ENCODE results near the gene ACTN4.

Gene ACTN4

GRCh38 chr19:38727868-38728660 is 80.6 kb downstream of the ACTN4 start:
- no peak for DNase-seq

GRCh38 chr19:38728752-38729541 is 81.5 kb downstream of the ACTN4 start:
- no peak for DNase-seq

DNA sequence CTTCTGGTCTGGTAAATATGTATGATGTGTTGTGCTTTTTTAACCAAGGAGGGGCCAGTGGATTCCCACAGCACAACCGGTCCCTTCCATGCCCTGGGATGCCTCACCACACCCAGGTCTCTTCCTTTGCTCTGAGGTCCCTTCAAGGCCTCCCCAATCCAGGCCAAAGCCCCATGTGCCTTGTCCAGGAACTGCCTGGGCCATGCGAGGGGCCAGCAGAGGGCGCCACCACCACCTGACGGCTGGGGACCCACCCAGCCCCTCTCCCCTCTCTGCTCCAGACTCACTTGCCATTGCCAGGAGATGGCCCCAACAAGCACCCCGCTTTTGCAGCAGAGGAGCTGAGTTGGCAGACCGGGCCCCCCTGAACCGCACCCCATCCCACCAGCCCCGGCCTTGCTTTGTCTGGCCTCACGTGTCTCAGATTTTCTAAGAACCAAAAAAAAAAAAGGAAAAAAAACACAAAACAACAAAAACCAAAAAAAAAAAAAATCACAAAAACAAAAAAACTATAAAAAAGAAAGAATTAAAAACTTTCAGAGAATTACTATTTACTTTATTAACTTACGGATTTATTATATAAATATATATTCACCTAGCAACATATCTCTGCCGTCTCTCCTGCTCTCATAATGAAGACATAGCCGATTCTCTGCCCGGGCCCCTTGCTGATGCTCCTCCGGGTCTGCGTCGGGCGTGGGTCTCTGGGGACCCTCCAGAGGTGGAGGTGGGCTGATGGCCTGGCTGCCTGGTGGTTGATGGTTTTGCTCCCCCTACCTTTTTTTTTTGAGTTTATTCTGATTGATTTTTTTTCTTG is 82.4 kb downstream of the ACTN4 start:
- peak in 1 of 2 experiments; percentile 36 for DNase-seq

- no peak for DNase-seq
Observed at GRCh38 chr19:38730470-38730730, 83.0 kb downstream of the ACTN4 start.

- DNase-seq = no peak
Observed at GRCh38 chr19:38730731-38731589, 83.5 kb downstream of the ACTN4 start.

DNA sequence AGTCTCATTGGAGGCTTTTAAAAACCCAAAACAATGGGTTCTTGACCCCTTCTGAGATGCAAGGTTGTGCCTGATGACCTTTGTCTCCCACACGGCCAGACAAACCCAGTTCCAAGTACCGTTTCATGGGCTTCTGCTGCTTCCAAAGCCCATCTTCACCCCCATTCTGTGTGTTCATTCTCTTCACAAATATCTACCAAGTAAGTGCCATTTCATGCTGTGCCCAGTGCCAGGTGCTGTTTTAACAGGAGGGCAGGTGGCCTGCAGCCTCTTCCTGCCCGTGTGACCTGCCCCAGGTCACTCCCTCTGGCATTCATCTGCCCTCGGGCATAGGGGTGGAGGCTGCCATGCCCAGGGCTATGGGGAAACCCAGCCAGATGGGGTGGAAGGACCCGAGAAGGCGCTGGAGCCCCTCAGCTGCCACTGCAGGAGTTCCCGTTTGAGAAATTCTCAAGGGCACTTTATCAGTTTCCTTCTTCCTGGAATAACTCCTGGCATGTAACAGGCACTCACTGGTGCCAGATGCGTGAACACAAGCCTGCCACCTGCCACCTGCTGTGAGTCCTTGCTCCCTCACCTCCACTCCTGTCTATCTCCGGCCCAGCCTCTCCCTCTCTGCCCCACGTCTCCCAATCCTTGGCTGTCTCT is 84.3 kb downstream of the ACTN4 start:
- no peak for DNase-seq

- DNase-seq = no peak
Observed at GRCh38 chr19:38733241-38733492, 85.7 kb downstream of the ACTN4 start.

GRCh38 chr19:38733493-38734175 is 86.2 kb downstream of the ACTN4 start:
- DNase-seq = no peak

DNA sequence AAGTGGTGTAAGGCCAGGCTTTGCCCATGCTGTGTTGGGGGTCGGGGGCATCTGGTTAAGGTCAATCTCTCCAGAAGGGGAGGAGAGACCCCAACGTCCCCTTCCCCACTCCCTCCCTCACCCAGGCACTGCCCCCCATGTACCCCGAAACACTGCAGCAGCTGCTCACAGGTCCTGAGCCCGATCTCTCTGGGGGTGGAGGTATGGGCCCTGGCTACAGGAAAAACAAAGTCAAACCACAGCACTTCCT is 86.7 kb downstream of the ACTN4 start:
- DNase-seq = no peak

GRCh38 chr19:38734426-38735256 is 87.2 kb downstream of the ACTN4 start:
- peak in 1 of 2 experiments; percentile 22 for DNase-seq

GRCh38 chr19:38735257-38735686 is 87.8 kb downstream of the ACTN4 start:
- no peak for DNase-seq

DNA sequence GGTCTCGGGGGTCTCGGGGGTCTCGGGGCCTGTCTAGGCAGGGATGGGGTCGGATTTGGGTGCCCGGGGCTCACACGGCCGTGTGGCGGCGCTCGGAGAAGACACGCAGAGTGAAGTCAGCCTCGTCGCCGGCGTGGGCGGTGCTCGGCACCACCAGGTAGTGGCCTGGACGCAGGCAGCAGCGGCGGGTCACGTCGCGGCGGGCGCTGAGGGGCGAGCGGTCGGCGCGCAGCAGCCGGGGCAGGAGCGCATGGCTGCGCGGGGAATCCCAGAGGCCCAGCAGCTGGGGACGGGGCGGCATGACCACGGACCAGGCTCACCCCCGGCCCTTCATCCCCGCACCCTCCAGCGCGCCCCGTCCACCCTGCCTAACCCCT is 88.6 kb downstream of the ACTN4 start:
- DNase-seq = no peak

DNA sequence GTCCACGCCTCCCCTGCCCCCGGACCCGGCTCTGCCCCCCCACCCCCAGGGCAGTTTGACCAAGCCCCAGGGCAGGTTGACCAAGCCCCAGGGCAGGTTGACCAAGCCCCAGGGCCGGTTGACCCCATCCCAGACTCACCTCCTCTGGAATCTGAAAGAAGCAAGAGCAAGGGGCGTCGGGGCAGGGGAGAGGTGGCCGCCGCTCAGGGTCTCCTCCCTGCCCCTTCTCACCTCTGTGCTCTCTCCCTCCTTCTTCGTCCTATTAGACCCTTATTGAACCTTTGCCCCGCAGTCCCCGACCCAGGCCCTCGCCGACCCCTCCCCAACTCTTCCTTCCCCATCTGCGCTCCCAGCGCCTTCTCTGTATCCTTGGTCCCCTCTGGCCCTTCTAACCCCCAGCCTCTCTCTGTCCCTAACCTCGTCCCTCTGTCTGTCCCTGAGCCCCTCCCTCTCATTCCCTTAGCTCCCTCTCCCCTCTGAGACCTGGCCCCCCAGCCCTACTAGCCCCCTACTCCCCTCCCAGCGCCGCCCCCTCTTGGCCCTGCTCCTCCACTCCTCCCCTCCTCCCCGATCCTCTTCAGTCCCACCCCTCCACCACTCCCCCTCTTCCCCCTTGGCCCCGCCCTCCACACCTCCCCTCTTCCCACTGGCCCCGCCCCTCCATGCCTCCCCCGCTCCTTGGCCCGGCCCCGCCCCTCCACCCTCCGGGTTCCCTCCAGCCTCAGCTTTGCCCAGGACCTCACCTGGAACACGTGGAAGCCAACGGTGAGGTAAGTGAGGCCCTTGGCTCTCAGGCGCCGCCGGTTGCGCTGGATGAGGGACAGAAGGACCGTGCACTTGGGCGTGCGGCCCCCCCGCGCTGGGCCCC is 89.2 kb downstream of the ACTN4 start:
- peak in 1 of 2 experiments; percentile 20 for DNase-seq

- DNase-seq = no peak
Observed at GRCh38 chr19:38737281-38737865, 89.9 kb downstream of the ACTN4 start.

DNA sequence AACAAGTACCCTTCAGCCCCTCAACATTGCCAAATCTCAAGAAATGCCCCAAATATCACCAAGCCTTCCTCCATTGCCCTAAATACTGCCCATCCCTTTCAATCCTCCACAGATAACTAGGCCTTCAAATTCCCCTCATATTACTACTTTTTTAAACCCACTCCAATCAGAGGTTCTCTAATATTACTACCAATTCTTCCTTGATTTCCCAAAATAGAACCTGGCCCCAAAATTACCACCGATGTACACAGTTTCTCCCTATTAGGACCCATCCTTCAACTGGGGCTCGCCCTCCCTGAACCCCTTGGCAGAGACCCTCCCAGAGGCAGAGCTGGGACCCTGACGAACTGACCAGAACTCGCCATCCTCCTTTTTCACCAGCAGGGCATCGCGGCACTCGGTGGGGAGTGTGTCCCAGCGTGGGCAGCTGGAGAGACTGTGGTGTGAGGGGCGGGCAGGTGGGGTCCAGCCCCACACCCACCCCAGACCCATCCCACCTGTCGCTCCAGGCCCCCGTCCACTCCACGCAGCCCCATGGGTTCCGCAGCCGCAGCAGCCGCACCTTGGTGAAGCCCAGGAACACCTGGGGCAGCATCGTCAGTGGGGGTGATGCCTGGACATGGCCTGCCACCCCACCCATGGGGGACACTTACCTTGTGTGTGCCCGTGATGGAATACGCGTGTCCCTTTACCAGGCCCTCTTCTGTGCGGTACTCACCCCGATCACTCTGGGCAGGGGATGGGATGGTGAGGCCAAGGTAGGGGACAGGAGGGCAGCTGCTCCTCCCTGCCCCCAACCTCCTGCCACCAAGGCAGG is 90.7 kb downstream of the ACTN4 start:
- DNase-seq = no peak

GRCh38 chr19:38739440-38740256 is 92.2 kb downstream of the ACTN4 start:
- no peak for DNase-seq

DNA sequence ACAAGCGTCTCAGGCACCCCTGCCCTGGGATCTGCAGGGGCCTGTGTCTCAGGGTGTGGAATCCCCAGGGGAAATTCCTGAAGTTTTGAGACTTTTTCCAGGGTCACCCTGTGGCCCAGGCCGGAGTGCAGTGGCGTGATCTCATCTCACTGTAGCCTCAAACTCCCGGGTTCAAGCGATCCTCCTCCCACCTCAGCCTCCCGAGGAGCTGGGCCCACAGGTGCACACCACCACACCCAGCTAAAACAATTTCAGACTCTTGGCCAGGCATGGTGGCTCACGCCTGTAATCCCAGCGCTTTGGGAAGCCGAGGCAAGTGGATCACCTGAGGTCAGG is 92.8 kb downstream of the ACTN4 start:
- no peak for DNase-seq

GRCh38 chr19:38740932-38741331 is 93.5 kb downstream of the ACTN4 start:
- no peak for DNase-seq

Measured in SW 1271 (cell line).